ENCODE measurements around the gene B3GNT7. TPM values are rescaled to one million over a fixed set of nuclear protein-coding genes. Genes with fewer than 3 reads are reported as not detected.

B3GNT7 gene
- polyA plus RNA-seq, 1 donor from 2014 or later = 0.67 TPM

DNA sequence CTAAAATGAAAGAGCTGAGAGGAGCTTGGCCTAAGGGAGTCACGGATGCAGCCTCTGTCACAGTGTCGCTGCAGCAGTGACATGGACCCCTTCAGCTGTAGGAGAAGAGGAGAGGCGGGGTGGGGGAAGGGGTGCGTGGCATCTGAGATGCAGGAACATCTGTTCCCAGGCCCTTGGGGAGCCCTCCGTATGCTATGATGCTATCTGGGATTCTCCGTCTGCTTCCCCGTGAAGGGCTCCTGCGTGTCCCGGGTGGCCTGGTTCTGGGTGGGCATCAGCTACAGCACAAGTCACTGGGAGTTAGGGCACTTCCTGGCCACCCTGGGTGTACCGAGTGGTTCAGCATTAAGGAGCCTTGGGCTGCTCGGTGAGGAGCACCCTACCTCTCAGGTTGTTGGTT lies 35.6 kb upstream of the B3GNT7 start:
- Histone ChIP-seq H3K9ac (ENCODE audit: low read length) (no peak overlapping the region), H3K4me3 (ENCODE audit: low read length) (no peak overlapping the region), H3K9me3 (ENCODE audit: low read length) (no peaks in the 10 kb centered on the region), H4K20me1 (ENCODE audit: insufficient read depth) (no peaks in the 10 kb centered on the region), H3K27ac (ENCODE audit: low read length) (no peak overlapping the region), H3K79me2 (replicated peaks; ENCODE audit: insufficient read depth, low read length) (no peaks in the 10 kb centered on the region), H2AFZ (ENCODE audit: low read depth, low read length) (no peak overlapping the region), H3K27me3 (ENCODE audit: insufficient read depth, low read depth, low read length) (no peaks in the 10 kb centered on the region), H3F3A (ENCODE audit: insufficient read depth, low read length, poor library complexity, severe bottlenecking) (no peaks in the 10 kb centered on the region), H3K4me2 (ENCODE audit: low read length) (no peak overlapping the region), H3K9me2 (ENCODE audit: insufficient read depth, low read length) (no peaks in the 10 kb centered on the region), H3K36me3 (ENCODE audit: insufficient read depth, low read length) (no peaks in the 10 kb centered on the region)
- TF ChIP-seq, protein P1, sequence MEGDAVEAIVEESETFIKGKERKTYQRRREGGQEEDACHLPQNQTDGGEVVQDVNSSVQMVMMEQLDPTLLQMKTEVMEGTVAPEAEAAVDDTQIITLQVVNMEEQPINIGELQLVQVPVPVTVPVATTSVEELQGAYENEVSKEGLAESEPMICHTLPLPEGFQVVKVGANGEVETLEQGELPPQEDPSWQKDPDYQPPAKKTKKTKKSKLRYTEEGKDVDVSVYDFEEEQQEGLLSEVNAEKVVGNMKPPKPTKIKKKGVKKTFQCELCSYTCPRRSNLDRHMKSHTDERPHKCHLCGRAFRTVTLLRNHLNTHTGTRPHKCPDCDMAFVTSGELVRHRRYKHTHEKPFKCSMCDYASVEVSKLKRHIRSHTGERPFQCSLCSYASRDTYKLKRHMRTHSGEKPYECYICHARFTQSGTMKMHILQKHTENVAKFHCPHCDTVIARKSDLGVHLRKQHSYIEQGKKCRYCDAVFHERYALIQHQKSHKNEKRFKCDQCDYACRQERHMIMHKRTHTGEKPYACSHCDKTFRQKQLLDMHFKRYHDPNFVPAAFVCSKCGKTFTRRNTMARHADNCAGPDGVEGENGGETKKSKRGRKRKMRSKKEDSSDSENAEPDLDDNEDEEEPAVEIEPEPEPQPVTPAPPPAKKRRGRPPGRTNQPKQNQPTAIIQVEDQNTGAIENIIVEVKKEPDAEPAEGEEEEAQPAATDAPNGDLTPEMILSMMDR (IDR thresholded peaks at IDR 0.05; ENCODE audit: poor library complexity, severe bottlenecking) = no peak
- TF ChIP-seq RAD21 (conservative IDR thresholded peaks at IDR 0.05) (no peak), MXI1 (conservative IDR thresholded peaks at IDR 0.05; ENCODE audit: poor library complexity, severe bottlenecking) (no peak), TAF1 (IDR thresholded peaks at IDR 0.05; ENCODE audit: low read depth) (no peak), EP300 (conservative IDR thresholded peaks at IDR 0.05; ENCODE audit: poor library complexity, severe bottlenecking) (no peak), POLR2AphosphoS5 (IDR thresholded peaks at IDR 0.05) (no peak), SMC3 (conservative IDR thresholded peaks at IDR 0.05; ENCODE audit: poor library complexity) (no peak), EZH2 (IDR thresholded peaks at IDR 0.05; ENCODE audit: borderline replicate concordance, insufficient read depth, low read length, poor library complexity, severe bottlenecking) (no peak)
- TF ChIP-seq, protein P2, sequence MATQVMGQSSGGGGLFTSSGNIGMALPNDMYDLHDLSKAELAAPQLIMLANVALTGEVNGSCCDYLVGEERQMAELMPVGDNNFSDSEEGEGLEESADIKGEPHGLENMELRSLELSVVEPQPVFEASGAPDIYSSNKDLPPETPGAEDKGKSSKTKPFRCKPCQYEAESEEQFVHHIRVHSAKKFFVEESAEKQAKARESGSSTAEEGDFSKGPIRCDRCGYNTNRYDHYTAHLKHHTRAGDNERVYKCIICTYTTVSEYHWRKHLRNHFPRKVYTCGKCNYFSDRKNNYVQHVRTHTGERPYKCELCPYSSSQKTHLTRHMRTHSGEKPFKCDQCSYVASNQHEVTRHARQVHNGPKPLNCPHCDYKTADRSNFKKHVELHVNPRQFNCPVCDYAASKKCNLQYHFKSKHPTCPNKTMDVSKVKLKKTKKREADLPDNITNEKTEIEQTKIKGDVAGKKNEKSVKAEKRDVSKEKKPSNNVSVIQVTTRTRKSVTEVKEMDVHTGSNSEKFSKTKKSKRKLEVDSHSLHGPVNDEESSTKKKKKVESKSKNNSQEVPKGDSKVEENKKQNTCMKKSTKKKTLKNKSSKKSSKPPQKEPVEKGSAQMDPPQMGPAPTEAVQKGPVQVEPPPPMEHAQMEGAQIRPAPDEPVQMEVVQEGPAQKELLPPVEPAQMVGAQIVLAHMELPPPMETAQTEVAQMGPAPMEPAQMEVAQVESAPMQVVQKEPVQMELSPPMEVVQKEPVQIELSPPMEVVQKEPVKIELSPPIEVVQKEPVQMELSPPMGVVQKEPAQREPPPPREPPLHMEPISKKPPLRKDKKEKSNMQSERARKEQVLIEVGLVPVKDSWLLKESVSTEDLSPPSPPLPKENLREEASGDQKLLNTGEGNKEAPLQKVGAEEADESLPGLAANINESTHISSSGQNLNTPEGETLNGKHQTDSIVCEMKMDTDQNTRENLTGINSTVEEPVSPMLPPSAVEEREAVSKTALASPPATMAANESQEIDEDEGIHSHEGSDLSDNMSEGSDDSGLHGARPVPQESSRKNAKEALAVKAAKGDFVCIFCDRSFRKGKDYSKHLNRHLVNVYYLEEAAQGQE (IDR thresholded peaks at IDR 0.05; ENCODE audit: borderline replicate concordance) = no peak

DNA sequence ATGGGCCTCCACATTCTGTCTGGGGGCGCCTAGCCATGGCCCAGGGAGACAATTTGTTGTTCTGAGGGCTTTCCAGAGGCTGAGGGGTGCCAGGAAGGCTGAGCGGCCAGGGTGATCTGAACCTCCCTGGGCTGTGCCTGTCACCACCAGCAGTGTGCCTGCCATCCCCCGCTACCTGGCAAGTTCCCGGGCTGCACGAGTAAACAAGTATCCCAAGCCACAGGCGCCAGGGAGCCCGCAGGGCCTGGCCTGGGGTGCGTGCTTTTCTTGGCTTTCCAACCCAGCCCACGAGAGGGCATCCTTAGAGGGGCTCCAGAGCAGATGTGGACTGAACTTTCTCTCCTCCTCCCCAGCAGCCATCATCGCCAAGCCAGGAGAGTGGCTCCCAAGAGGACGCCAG lies 35.1 kb upstream of the B3GNT7 start:
- no peaks in the 10 kb centered on the region for H3K9me2 ChIP-seq (ENCODE audit: insufficient read depth, low read length)
- TF ChIP-seq, protein P1 (IDR thresholded peaks at IDR 0.05; ENCODE audit: poor library complexity, severe bottlenecking) = no peak
- TF ChIP-seq RAD21 (conservative IDR thresholded peaks at IDR 0.05) (no peak), MXI1 (conservative IDR thresholded peaks at IDR 0.05; ENCODE audit: poor library complexity, severe bottlenecking) (no peak), EZH2 (IDR thresholded peaks at IDR 0.05; ENCODE audit: borderline replicate concordance, insufficient read depth, low read length, poor library complexity, severe bottlenecking) (no peak), SMC3 (conservative IDR thresholded peaks at IDR 0.05; ENCODE audit: poor library complexity) (no peak), TAF1 (IDR thresholded peaks at IDR 0.05; ENCODE audit: low read depth) (no peak), POLR2AphosphoS5 (IDR thresholded peaks at IDR 0.05) (no peak), EP300 (conservative IDR thresholded peaks at IDR 0.05; ENCODE audit: poor library complexity, severe bottlenecking) (no peak)
- TF ChIP-seq, protein P2 (IDR thresholded peaks at IDR 0.05; ENCODE audit: borderline replicate concordance) = no peak
- no peaks in the 10 kb centered on the region for H3K9me3 ChIP-seq (ENCODE audit: low read length)
- no peaks in the 10 kb centered on the region for H3F3A ChIP-seq (ENCODE audit: insufficient read depth, low read length, poor library complexity, severe bottlenecking)
- H2AFZ ChIP-seq (ENCODE audit: low read depth, low read length) = no peak overlapping the region
- no peaks in the 10 kb centered on the region for H3K27me3 ChIP-seq (ENCODE audit: insufficient read depth, low read depth, low read length)
- H3K36me3 ChIP-seq (ENCODE audit: insufficient read depth, low read length) = no peaks in the 10 kb centered on the region
- H3K4me2 ChIP-seq (ENCODE audit: low read length) = no peak overlapping the region
- H3K27ac ChIP-seq (ENCODE audit: low read length) = no peak overlapping the region
- no peaks in the 10 kb centered on the region for H3K79me2 ChIP-seq (replicated peaks; ENCODE audit: insufficient read depth, low read length)
- H4K20me1 ChIP-seq (ENCODE audit: insufficient read depth) = no peaks in the 10 kb centered on the region
- no peak overlapping the region for H3K4me3 ChIP-seq (ENCODE audit: low read length)
- H3K9ac ChIP-seq (ENCODE audit: low read length) = no peak overlapping the region
